Loucy (cell line): ENCODE results near the gene RPN2.

Experiments
- CTCF ChIP-seq: fragments of 200-600 bp; sonication (generic); conservative IDR thresholded peaks from 2 replicates; pipeline ENCODE4 v1.5.1; 2014; ENCODE audit warnings: mild to moderate bottlenecking, antibody characterized with exemption, low read length
- EZH2phosphoT487 ChIP-seq: fragments of 200-600 bp; IDR thresholded peaks from 2 replicates; pipeline ENCODE4 v1.6.1; 2018; ENCODE audit warnings: antibody characterized with exemption, mild to moderate bottlenecking, moderate library complexity, borderline replicate concordance

- TF ChIP-seq EZH2phosphoT487 (no peak), CTCF (no peak)
Observed at GRCh38 chr20:37219751-37220668, 40.9 kb downstream of the RPN2 start.
